ENCODE data around the gene ETV3L. TPM values are rescaled to one million over a fixed set of nuclear protein-coding genes. Genes with fewer than 3 reads are reported as not detected.
A peak's percentile ranks its signal among the peaks of the same experiment; 100 is the strongest.
"Not testable (repeated sequence)": the region's sequence is repeated elsewhere in the genome, so short reads cannot be mapped to it uniquely, and the experiment has no call there.

Gene ETV3L
- total RNA-seq, 1 donor from 2014 or later, result not detected

DNA sequence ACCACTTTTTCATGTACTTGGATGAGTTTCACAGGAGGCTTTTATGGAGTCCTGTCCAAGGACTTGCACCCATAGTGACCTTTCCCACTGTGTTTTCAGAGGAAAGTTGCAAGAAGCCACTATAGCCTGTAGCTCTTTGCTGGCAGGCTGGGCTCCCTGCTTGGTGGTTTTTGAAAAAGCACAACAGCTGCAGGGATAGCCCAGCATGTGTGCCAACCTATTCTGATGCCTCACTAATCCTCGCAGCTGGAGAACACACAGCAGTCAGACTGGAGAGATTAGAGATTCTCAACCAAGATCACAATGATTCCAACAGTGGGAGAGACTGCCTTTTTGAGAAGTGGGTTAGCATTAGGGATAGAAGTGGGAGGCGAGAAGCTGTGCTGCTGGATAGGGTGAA lies 30.0 kb downstream of the ETV3L start:
- H3K27me3 ChIP-seq (ENCODE audit: control insufficient read depth in 3 of 3, insufficient read depth in 3 of 3, low read length in 3 of 3), result peaks cover 0 to 3% (median 0%) of the 10 kb centered on the region in 3 donors
- no peak overlapping the region for H3K27ac ChIP-seq (ENCODE audit: low read depth, low read length)
- no peaks in the 10 kb centered on the region for H3K9me3 ChIP-seq (ENCODE audit: control insufficient read depth in 3 of 3, low read length in 3 of 3)
- no peak overlapping the region for H3K4me3 ChIP-seq (ENCODE audit: low read length in 3 of 3)
- no peaks in the 10 kb centered on the region for H3K36me3 ChIP-seq (ENCODE audit: control insufficient read depth in 3 of 3, insufficient read depth in 3 of 3, low read length in 3 of 3)
- no peak overlapping the region for H3K9ac ChIP-seq (ENCODE audit: low read depth in 1 of 3, low read length in 3 of 3)
- peaks cover 3 to 8% (median 8%) of the 10 kb centered on the region in 3 donors for H3K4me1 ChIP-seq (ENCODE audit: control insufficient read depth in 3 of 3, insufficient read depth in 3 of 3, low read length in 3 of 3)

DNA sequence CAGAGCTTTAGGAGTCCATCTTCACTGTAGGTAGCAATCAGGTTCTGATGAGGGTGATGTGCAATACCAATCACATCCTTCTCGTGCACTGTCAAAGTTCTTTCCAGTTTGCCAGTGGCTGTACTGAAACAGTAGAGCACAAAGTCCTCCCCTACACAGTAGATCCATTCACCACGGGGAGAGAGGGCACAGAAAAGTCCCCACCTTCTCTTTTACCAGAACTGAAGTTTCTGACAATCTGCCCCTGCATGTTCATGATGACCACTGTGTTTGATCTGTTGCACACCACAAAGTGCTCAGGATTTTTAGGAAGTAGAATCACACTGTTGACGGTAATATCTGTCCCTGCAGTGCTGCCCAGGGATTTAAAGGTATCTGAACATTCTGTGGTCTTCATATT lies 40.4 kb downstream of the ETV3L start:
- not testable (repeated sequence) for H3K27ac ChIP-seq (ENCODE audit: low read depth, low read length); H3K4me1 ChIP-seq (ENCODE audit: control insufficient read depth in 3 of 3, insufficient read depth in 3 of 3, low read length in 3 of 3); H3K9me3 ChIP-seq (ENCODE audit: control insufficient read depth in 3 of 3, low read length in 3 of 3); H3K36me3 ChIP-seq (ENCODE audit: control insufficient read depth in 3 of 3, insufficient read depth in 3 of 3, low read length in 3 of 3); H3K4me3 ChIP-seq (ENCODE audit: low read length in 3 of 3); H3K9ac ChIP-seq (ENCODE audit: low read depth in 1 of 3, low read length in 3 of 3); H3K27me3 ChIP-seq (ENCODE audit: control insufficient read depth in 3 of 3, insufficient read depth in 3 of 3, low read length in 3 of 3)

DNA sequence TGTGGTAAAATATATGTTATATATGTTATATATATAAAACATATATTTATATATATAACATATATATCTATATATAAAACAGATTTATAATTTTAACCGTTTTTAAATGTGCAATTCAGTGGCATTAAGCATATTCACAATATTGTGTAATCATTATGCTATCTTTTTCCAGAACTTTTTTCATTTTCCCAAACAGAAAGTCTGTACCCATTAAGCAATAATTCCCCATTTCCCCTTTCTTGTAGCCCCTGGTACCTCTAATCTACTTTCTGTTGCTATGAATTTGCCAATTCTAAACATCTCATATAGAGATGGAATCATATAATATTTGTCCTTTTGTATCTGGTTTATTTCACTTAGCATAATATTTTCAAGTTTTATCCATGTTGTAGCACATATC lies 43.3 kb downstream of the ETV3L start:
- no peaks in the 10 kb centered on the region for H3K27me3 ChIP-seq (ENCODE audit: control insufficient read depth in 3 of 3, insufficient read depth in 3 of 3, low read length in 3 of 3)
- H3K9ac ChIP-seq (ENCODE audit: low read depth in 1 of 3, low read length in 3 of 3), result no peak overlapping the region

DNA sequence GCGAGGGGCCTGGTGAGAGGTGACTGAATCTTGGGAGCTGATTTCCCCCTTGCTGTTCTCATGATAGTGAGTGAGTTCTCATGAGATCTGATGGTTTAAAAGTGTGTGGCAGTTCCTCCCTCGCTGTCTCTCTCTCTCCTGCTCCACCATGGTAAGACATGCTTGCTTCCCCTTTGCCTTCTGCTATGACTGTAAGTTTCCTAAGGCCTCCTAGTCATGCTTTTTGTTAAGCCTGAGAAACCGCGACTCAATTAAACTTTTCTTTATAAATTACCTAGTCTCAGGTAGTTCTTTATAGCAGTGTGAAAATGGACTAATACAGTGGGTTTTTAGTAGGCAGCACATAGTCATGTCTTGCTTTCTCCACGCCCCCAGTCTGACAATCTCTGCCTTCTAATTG lies 43.9 kb downstream of the ETV3L start:
- not testable (repeated sequence) for H3K9ac ChIP-seq (ENCODE audit: low read depth in 1 of 3, low read length in 3 of 3); H3K4me3 ChIP-seq (ENCODE audit: low read length in 3 of 3); H3K27ac ChIP-seq (ENCODE audit: low read depth, low read length); H3K4me1 ChIP-seq (ENCODE audit: control insufficient read depth in 3 of 3, insufficient read depth in 3 of 3, low read length in 3 of 3); H3K9me3 ChIP-seq (ENCODE audit: control insufficient read depth in 3 of 3, low read length in 3 of 3); H3K27me3 ChIP-seq (ENCODE audit: control insufficient read depth in 3 of 3, insufficient read depth in 3 of 3, low read length in 3 of 3); H3K36me3 ChIP-seq (ENCODE audit: control insufficient read depth in 3 of 3, insufficient read depth in 3 of 3, low read length in 3 of 3)

More for the DNA sequence above, 43.3 kb downstream of the ETV3L start:
- Histone ChIP-seq H3K9me3 (ENCODE audit: control insufficient read depth in 3 of 3, low read length in 3 of 3) (no peaks in the 10 kb centered on the region), H3K27ac (ENCODE audit: low read depth, low read length) (no peak overlapping the region), H3K36me3 (ENCODE audit: control insufficient read depth in 3 of 3, insufficient read depth in 3 of 3, low read length in 3 of 3) (no peaks in the 10 kb centered on the region), H3K4me3 (ENCODE audit: low read length in 3 of 3) (no peak overlapping the region), H3K4me1 (ENCODE audit: control insufficient read depth in 3 of 3, insufficient read depth in 3 of 3, low read length in 3 of 3) (no peaks in the 10 kb centered on the region)

DNA sequence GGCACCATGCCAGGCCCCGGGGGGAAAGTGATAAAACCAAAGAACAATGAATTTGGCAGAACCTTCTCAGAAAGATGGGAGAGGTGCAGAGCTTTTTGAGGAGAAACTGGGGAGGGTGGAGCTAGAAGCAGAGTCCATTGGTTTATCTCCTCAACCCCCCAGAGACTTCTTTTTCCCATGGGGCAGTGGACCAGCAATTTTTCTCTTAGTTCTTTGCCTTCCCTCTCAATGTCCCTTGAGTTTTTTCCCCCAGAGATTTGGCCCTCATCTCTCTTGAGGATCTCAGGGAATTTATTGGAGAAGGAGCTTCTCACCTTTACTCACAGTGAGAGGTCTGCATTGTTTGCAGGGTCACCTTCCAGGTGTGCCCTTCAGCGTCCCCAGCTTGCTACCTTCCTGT lies 48.8 kb downstream of the ETV3L start:
- Histone ChIP-seq H3K36me3 (ENCODE audit: control insufficient read depth in 3 of 3, insufficient read depth in 3 of 3, low read length in 3 of 3) (no peaks in the 10 kb centered on the region), H3K4me3 (ENCODE audit: low read length in 3 of 3) (no peak overlapping the region), H3K4me1 (ENCODE audit: control insufficient read depth in 3 of 3, insufficient read depth in 3 of 3, low read length in 3 of 3) (peaks cover 0 to 2% (median 0%) of the 10 kb centered on the region in 3 donors), H3K9me3 (ENCODE audit: control insufficient read depth in 3 of 3, low read length in 3 of 3) (no peaks in the 10 kb centered on the region), H3K27me3 (ENCODE audit: control insufficient read depth in 3 of 3, insufficient read depth in 3 of 3, low read length in 3 of 3) (no peaks in the 10 kb centered on the region), H3K9ac (ENCODE audit: low read depth in 1 of 3, low read length in 3 of 3) (no peak overlapping the region), H3K27ac (ENCODE audit: low read depth, low read length) (no peak overlapping the region)

DNA sequence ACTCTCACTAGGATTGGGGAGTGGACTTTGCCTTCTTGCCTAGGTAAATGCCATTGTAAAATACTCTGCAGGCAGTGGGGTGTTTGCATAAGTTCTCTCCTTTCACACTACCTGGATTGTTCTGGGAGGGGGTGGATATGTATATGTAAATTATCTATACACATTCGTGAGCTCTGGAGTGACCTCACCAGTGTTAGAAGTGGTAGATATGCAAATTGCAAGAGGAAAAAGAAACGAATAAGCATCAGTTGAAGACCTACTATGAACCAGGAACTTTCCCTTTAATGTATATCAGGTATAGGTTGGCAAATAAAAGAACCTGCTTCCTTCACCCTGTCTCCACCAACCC lies 52.6 kb downstream of the ETV3L start:
- Histone ChIP-seq H3K4me3 (ENCODE audit: low read length in 3 of 3) (no peak overlapping the region), H3K27ac (ENCODE audit: low read depth, low read length) (no peak overlapping the region), H3K9me3 (ENCODE audit: control insufficient read depth in 3 of 3, low read length in 3 of 3) (no peaks in the 10 kb centered on the region), H3K9ac (ENCODE audit: low read depth in 1 of 3, low read length in 3 of 3) (no peak overlapping the region), H3K27me3 (ENCODE audit: control insufficient read depth in 3 of 3, insufficient read depth in 3 of 3, low read length in 3 of 3) (no peaks in the 10 kb centered on the region), H3K36me3 (ENCODE audit: control insufficient read depth in 3 of 3, insufficient read depth in 3 of 3, low read length in 3 of 3) (no peaks in the 10 kb centered on the region), H3K4me1 (ENCODE audit: control insufficient read depth in 3 of 3, insufficient read depth in 3 of 3, low read length in 3 of 3) (peaks cover 24 to 26% (median 25%) of the 10 kb centered on the region in 3 donors)

DNA sequence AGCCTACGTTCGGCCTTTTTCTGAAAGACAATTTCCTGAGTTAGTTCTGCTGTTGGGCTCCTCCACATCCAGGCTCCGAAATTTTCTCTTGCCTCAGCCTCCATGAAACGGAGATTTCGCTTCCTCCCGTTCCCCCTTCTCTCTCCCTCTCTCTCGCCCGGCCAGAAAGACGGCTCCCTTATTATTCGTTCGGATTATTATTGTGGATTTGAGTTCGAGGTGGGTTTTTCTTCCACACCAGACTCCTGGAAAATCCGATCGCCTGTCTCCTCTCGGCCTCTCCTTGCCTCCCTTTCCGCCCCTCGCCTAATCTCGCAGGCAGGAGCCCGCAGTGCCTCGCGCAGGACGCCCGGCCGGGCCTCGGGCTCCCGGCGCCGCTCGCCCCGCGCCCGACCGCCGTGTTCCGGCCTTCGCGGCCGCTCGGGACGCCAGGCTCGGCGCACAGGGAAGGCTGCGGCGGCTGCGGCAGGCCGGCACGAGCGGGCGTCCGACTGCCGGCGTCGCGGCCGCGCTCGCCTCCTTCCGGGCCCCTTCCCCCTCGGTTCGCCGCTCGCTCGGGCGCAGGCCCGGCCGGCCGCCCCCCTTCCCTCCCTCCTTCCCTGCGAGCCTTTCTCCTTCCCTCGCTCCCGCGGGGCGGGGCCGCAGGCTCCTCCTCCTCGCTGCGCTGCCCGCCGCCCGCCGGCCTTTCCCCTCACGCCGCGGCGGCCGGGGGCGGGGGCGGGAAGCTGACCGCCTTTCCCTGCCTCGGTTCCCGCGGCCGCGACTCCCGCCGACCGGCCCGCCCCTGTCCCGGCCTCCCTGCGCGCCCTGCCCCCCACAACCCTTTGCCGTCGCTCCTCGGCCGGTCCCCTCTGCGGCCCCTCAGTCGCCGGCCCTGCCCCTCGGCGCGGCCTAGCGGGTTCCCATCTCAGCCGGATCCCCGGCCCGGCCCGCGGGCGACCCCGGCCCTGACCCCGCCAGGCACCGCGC lies 54.1 kb downstream of the ETV3L start, which contains the start of gene ARHGEF11:
TSS of gene ARHGEF11 (minus strand) at position 493 of the 969 bp plus-strand sequence. CDS start 1,412 bp downstream, outside the sequence.
- Histone ChIP-seq H3K4me3 (ENCODE audit: low read length in 3 of 3) (peak within 1 kb of the TSS; percentile 71 to 82 (median 79)), H3K9ac (ENCODE audit: low read depth in 1 of 3, low read length in 3 of 3) (peak within 1 kb of the TSS; percentile 68 to 91 (median 90)), H3K27ac (ENCODE audit: low read depth, low read length) (peak within 1 kb of the TSS; percentile 85), H3K36me3 (ENCODE audit: control insufficient read depth in 3 of 3, insufficient read depth in 3 of 3, low read length in 3 of 3) (no peaks in the 10 kb centered on the region), H3K27me3 (ENCODE audit: control insufficient read depth in 3 of 3, insufficient read depth in 3 of 3, low read length in 3 of 3) (no peaks in the 10 kb centered on the region), H3K9me3 (ENCODE audit: control insufficient read depth in 3 of 3, low read length in 3 of 3) (no peaks in the 10 kb centered on the region), H3K4me1 (ENCODE audit: control insufficient read depth in 3 of 3, insufficient read depth in 3 of 3, low read length in 3 of 3) (peaks cover 24 to 28% (median 25%) of the 10 kb centered on the region in 3 donors)

DNA sequence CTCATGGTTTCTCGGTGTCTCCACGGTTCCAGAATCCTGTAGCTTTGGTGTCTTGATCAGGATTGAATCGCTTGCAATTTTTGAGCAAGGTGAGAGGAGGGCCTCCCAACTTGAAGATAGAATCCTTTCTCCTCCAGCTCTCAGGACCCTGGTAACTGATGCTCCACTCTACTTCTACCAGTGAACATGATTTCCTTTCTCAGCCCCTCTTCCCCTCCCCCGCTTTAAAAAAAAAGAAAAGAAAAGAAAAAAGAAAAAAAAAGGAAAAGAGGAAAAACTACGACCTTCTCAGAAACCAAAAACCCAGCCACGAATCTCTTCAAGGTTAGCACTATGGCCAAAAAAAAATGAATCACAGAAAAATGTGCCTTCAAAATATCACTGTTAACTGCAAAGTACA lies 55.3 kb downstream of the ETV3L start:
- Histone ChIP-seq H3K27ac (ENCODE audit: low read depth, low read length) (no peak overlapping the region), H3K36me3 (ENCODE audit: control insufficient read depth in 3 of 3, insufficient read depth in 3 of 3, low read length in 3 of 3) (no peaks in the 10 kb centered on the region), H3K9me3 (ENCODE audit: control insufficient read depth in 3 of 3, low read length in 3 of 3) (no peaks in the 10 kb centered on the region), H3K4me3 (ENCODE audit: low read length in 3 of 3) (peak overlapping the region; percentile 71 to 82 (median 79)), H3K27me3 (ENCODE audit: control insufficient read depth in 3 of 3, insufficient read depth in 3 of 3, low read length in 3 of 3) (no peaks in the 10 kb centered on the region), H3K4me1 (ENCODE audit: control insufficient read depth in 3 of 3, insufficient read depth in 3 of 3, low read length in 3 of 3) (peaks cover 24 to 28% (median 25%) of the 10 kb centered on the region in 3 donors), H3K9ac (ENCODE audit: low read depth in 1 of 3, low read length in 3 of 3) (peak overlapping the region; percentile 68 to 91 (median 90))

DNA sequence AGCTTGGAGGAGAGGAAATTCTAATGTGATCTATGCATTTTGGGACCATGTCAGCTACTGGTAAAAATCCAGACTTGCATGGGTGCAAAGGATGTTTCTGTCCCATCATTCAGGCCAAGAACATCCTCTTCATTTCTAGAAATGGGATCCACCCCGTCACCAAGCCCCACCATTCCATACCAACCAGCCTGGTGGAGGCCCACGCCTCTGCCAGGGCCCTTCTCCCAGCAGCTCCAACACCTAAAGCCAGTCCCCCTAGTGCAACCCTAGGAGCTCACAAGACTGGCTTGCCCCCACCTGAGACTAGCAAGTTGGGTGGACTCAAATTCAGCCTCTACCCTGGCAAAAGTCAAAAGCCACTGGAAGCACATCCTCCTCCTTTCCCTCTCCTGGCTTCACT lies 55.9 kb downstream of the ETV3L start:
- peaks cover 24 to 28% (median 25%) of the 10 kb centered on the region in 3 donors for H3K4me1 ChIP-seq (ENCODE audit: control insufficient read depth in 3 of 3, insufficient read depth in 3 of 3, low read length in 3 of 3)
- peak overlapping the region; percentile 22 to 79 (median 71) for H3K4me3 ChIP-seq (ENCODE audit: low read length in 3 of 3)
- H3K9ac ChIP-seq (ENCODE audit: low read depth in 1 of 3, low read length in 3 of 3), result peak overlapping the region; percentile 68 to 91 (median 74)
- no peaks in the 10 kb centered on the region for H3K36me3 ChIP-seq (ENCODE audit: control insufficient read depth in 3 of 3, insufficient read depth in 3 of 3, low read length in 3 of 3)
- no peaks in the 10 kb centered on the region for H3K27me3 ChIP-seq (ENCODE audit: control insufficient read depth in 3 of 3, insufficient read depth in 3 of 3, low read length in 3 of 3)
- no peaks in the 10 kb centered on the region for H3K9me3 ChIP-seq (ENCODE audit: control insufficient read depth in 3 of 3, low read length in 3 of 3)
- H3K27ac ChIP-seq (ENCODE audit: low read depth, low read length), result no peak overlapping the region

DNA sequence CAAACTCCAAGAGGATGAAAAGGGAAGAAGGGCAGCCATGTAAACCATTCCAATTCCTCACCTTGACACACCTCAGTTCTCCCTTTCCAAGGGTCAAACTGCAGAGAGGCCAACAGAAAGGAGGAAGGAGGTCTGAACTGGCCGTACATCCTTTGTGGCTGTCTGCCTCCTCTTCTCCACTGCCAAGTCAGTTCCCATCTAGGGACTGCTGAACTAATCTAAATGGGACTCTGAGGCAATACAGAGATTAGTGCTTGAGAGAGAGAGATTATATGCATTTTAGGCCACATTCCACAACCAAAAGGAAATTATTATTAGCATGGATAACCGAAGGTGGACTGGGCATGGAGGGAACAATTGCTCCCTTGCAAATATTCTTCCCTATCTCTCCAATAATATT lies 56.8 kb downstream of the ETV3L start:
- Histone ChIP-seq H3K36me3 (ENCODE audit: control insufficient read depth in 3 of 3, insufficient read depth in 3 of 3, low read length in 3 of 3) (no peaks in the 10 kb centered on the region), H3K27ac (ENCODE audit: low read depth, low read length) (no peak overlapping the region), H3K4me1 (ENCODE audit: control insufficient read depth in 3 of 3, insufficient read depth in 3 of 3, low read length in 3 of 3) (peaks cover 24 to 28% (median 25%) of the 10 kb centered on the region in 3 donors), H3K27me3 (ENCODE audit: control insufficient read depth in 3 of 3, insufficient read depth in 3 of 3, low read length in 3 of 3) (no peaks in the 10 kb centered on the region), H3K9ac (ENCODE audit: low read depth in 1 of 3, low read length in 3 of 3) (peak overlapping the region; percentile 68 to 91 (median 74)), H3K9me3 (ENCODE audit: control insufficient read depth in 3 of 3, low read length in 3 of 3) (no peaks in the 10 kb centered on the region), H3K4me3 (ENCODE audit: low read length in 3 of 3) (peak overlapping the region; percentile 22 to 79 (median 71))

Data from skeletal muscle tissue (tissue), 4 donors.